ENCODE results near the gene USP25.
"Not testable (repeated sequence)": the region's sequence is repeated elsewhere in the genome, so short reads cannot be mapped to it uniquely, and the experiment has no call there.

The USP25 gene

GRCh38 chr21:15731243-15731613, 1.4 kb downstream of the USP25 start:
- H3K4me1 ChIP-seq (ENCODE audit: control insufficient read depth, insufficient read depth, low read length): peaks cover 12% of the 10 kb centered on the region

GRCh38 chr21:15732290-15732995, 2.7 kb downstream of the USP25 start:
- WGBS, 2 experiments: 71 to 75% methylated on average over 2 to 4 of the region's 6 CpGs
- Histone ChIP-seq H3K27ac (ENCODE audit: insufficient read depth, low read depth, low read length, poor library complexity, severe bottlenecking) (no peak overlapping the region), H3K4me1 (ENCODE audit: control insufficient read depth, insufficient read depth, low read length) (peaks cover 12% of the 10 kb centered on the region), H3K4me3 (ENCODE audit: insufficient read depth, low read depth, low read length) (no peak overlapping the region), H3K36me3 (ENCODE audit: control insufficient read depth, insufficient read depth, low read length) (no peaks in the 10 kb centered on the region), H3K9me3 (ENCODE audit: control insufficient read depth, low read length) (no peaks in the 10 kb centered on the region), H3K27me3 (ENCODE audit: control insufficient read depth, insufficient read depth, low read length, poor library complexity, severe bottlenecking) (peaks cover 11% of the 10 kb centered on the region)

More at GRCh38 chr21:15731243-15731613, 1.4 kb downstream of the USP25 start:
- Histone ChIP-seq H3K27ac (ENCODE audit: insufficient read depth, low read depth, low read length, poor library complexity, severe bottlenecking) (no peak overlapping the region), H3K9me3 (ENCODE audit: control insufficient read depth, low read length) (no peaks in the 10 kb centered on the region), H3K27me3 (ENCODE audit: control insufficient read depth, insufficient read depth, low read length, poor library complexity, severe bottlenecking) (peaks cover 11% of the 10 kb centered on the region), H3K36me3 (ENCODE audit: control insufficient read depth, insufficient read depth, low read length) (no peaks in the 10 kb centered on the region), H3K4me3 (ENCODE audit: insufficient read depth, low read depth, low read length) (peak overlapping the region; percentile 63)
- 13% methylated on average over 4 of the region's 4 CpGs for WGBS, 2 experiments

GRCh38 chr21:15732996-15733329, 3.2 kb downstream of the USP25 start:
- WGBS, 2 experiments: 60% methylated on average over 1 of the region's 3 CpGs; no CpG with 5 or more reads in 1 of the 2 experiments
- H3K36me3 ChIP-seq (ENCODE audit: control insufficient read depth, insufficient read depth, low read length): no peaks in the 10 kb centered on the region
- H3K4me3 ChIP-seq (ENCODE audit: insufficient read depth, low read depth, low read length): no peak overlapping the region
- peaks cover 11% of the 10 kb centered on the region for H3K27me3 ChIP-seq (ENCODE audit: control insufficient read depth, insufficient read depth, low read length, poor library complexity, severe bottlenecking)
- H3K4me1 ChIP-seq (ENCODE audit: control insufficient read depth, insufficient read depth, low read length): peaks cover 12% of the 10 kb centered on the region
- no peaks in the 10 kb centered on the region for H3K9me3 ChIP-seq (ENCODE audit: control insufficient read depth, low read length)
- H3K27ac ChIP-seq (ENCODE audit: insufficient read depth, low read depth, low read length, poor library complexity, severe bottlenecking): no peak overlapping the region

- 89 to 93% methylated on average over 2 of the region's 2 CpGs for WGBS, 2 experiments
- no peaks in the 10 kb centered on the region for H3K9me3 ChIP-seq (ENCODE audit: control insufficient read depth, low read length)
- H3K27ac ChIP-seq (ENCODE audit: insufficient read depth, low read depth, low read length, poor library complexity, severe bottlenecking): no peak overlapping the region
- H3K36me3 ChIP-seq (ENCODE audit: control insufficient read depth, insufficient read depth, low read length): no peaks in the 10 kb centered on the region
- no peak overlapping the region for H3K4me3 ChIP-seq (ENCODE audit: insufficient read depth, low read depth, low read length)
- H3K27me3 ChIP-seq (ENCODE audit: control insufficient read depth, insufficient read depth, low read length, poor library complexity, severe bottlenecking): no peaks in the 10 kb centered on the region
- peaks cover 28% of the 10 kb centered on the region for H3K4me1 ChIP-seq (ENCODE audit: control insufficient read depth, insufficient read depth, low read length)
These were observed 5.6 kb downstream of the USP25 start for GRCh38 chr21:15735409-15735808.

GRCh38 chr21:15735931-15736330, 6.1 kb downstream of the USP25 start:
- H3K4me3 ChIP-seq (ENCODE audit: insufficient read depth, low read depth, low read length); H3K27me3 ChIP-seq (ENCODE audit: control insufficient read depth, insufficient read depth, low read length, poor library complexity, severe bottlenecking); H3K36me3 ChIP-seq (ENCODE audit: control insufficient read depth, insufficient read depth, low read length); H3K9me3 ChIP-seq (ENCODE audit: control insufficient read depth, low read length); H3K27ac ChIP-seq (ENCODE audit: insufficient read depth, low read depth, low read length, poor library complexity, severe bottlenecking): not testable (repeated sequence)
- whole genome bisulfite sequencing, 2 experiments: 75 to 78% methylated on average over 4 of the region's 4 CpGs
- peaks cover 28% of the 10 kb centered on the region for H3K4me1 ChIP-seq (ENCODE audit: control insufficient read depth, insufficient read depth, low read length)

GRCh38 chr21:15738779-15739178, 9.0 kb downstream of the USP25 start:
- H3K4me1 ChIP-seq (ENCODE audit: control insufficient read depth, insufficient read depth, low read length): peaks cover 26% of the 10 kb centered on the region
- H3K9me3 ChIP-seq (ENCODE audit: control insufficient read depth, low read length); H3K36me3 ChIP-seq (ENCODE audit: control insufficient read depth, insufficient read depth, low read length); H3K4me3 ChIP-seq (ENCODE audit: insufficient read depth, low read depth, low read length); H3K27me3 ChIP-seq (ENCODE audit: control insufficient read depth, insufficient read depth, low read length, poor library complexity, severe bottlenecking); H3K27ac ChIP-seq (ENCODE audit: insufficient read depth, low read depth, low read length, poor library complexity, severe bottlenecking): not testable (repeated sequence)
- WGBS, 2 experiments: 19% methylated on average over 7 to 8 of the region's 10 CpGs

GRCh38 chr21:15740383-15740782, 10.6 kb downstream of the USP25 start:
- peaks cover 6% of the 10 kb centered on the region for H3K36me3 ChIP-seq (ENCODE audit: control insufficient read depth, insufficient read depth, low read length)
- WGBS, 2 experiments: 86 to 87% methylated on average over 2 of the region's 3 CpGs
- no peak overlapping the region for H3K27ac ChIP-seq (ENCODE audit: insufficient read depth, low read depth, low read length, poor library complexity, severe bottlenecking)
- H3K9me3 ChIP-seq (ENCODE audit: control insufficient read depth, low read length): no peaks in the 10 kb centered on the region
- H3K4me1 ChIP-seq (ENCODE audit: control insufficient read depth, insufficient read depth, low read length): peaks cover 26% of the 10 kb centered on the region
- H3K27me3 ChIP-seq (ENCODE audit: control insufficient read depth, insufficient read depth, low read length, poor library complexity, severe bottlenecking): no peaks in the 10 kb centered on the region
- no peak overlapping the region for H3K4me3 ChIP-seq (ENCODE audit: insufficient read depth, low read depth, low read length)

- WGBS, 2 experiments: 91 to 100% methylated on average over 1 of the region's 1 CpG
- H3K27ac ChIP-seq (ENCODE audit: insufficient read depth, low read depth, low read length, poor library complexity, severe bottlenecking): no peak overlapping the region
These were observed 11.7 kb downstream of the USP25 start for GRCh38 chr21:15741510-15741909.

GRCh38 chr21:15742052-15742670, 12.4 kb downstream of the USP25 start:
- Histone ChIP-seq H3K27ac (ENCODE audit: insufficient read depth, low read depth, low read length, poor library complexity, severe bottlenecking) (peak overlapping the region; percentile 26), H3K36me3 (ENCODE audit: control insufficient read depth, insufficient read depth, low read length) (peaks cover 6% of the 10 kb centered on the region), H3K4me1 (ENCODE audit: control insufficient read depth, insufficient read depth, low read length) (peaks cover 26% of the 10 kb centered on the region), H3K9me3 (ENCODE audit: control insufficient read depth, low read length) (no peaks in the 10 kb centered on the region), H3K27me3 (ENCODE audit: control insufficient read depth, insufficient read depth, low read length, poor library complexity, severe bottlenecking) (no peaks in the 10 kb centered on the region), H3K4me3 (ENCODE audit: insufficient read depth, low read depth, low read length) (no peak overlapping the region)
- WGBS, 2 experiments: 72% methylated on average over 4 of the region's 4 CpGs

More at GRCh38 chr21:15741510-15741909, 11.7 kb downstream of the USP25 start:
- H3K27me3 ChIP-seq (ENCODE audit: control insufficient read depth, insufficient read depth, low read length, poor library complexity, severe bottlenecking): no peaks in the 10 kb centered on the region
- H3K4me1 ChIP-seq (ENCODE audit: control insufficient read depth, insufficient read depth, low read length): peaks cover 26% of the 10 kb centered on the region
- H3K9me3 ChIP-seq (ENCODE audit: control insufficient read depth, low read length): no peaks in the 10 kb centered on the region
- H3K4me3 ChIP-seq (ENCODE audit: insufficient read depth, low read depth, low read length): no peak overlapping the region
- H3K36me3 ChIP-seq (ENCODE audit: control insufficient read depth, insufficient read depth, low read length): peaks cover 6% of the 10 kb centered on the region

GRCh38 chr21:15742694-15743093, 12.9 kb downstream of the USP25 start:
- Histone ChIP-seq H3K9me3 (ENCODE audit: control insufficient read depth, low read length) (no peaks in the 10 kb centered on the region), H3K27ac (ENCODE audit: insufficient read depth, low read depth, low read length, poor library complexity, severe bottlenecking) (peak overlapping the region; percentile 26), H3K27me3 (ENCODE audit: control insufficient read depth, insufficient read depth, low read length, poor library complexity, severe bottlenecking) (no peaks in the 10 kb centered on the region), H3K36me3 (ENCODE audit: control insufficient read depth, insufficient read depth, low read length) (peaks cover 6% of the 10 kb centered on the region), H3K4me3 (ENCODE audit: insufficient read depth, low read depth, low read length) (no peak overlapping the region), H3K4me1 (ENCODE audit: control insufficient read depth, insufficient read depth, low read length) (peaks cover 26% of the 10 kb centered on the region)
- WGBS, 2 experiments: 93 to 95% methylated on average over 13 of the region's 13 CpGs

All from ectodermal cell (in vitro differentiated cells).